GM23338 (cell line): ENCODE data around the gene ZNF385B. TPM values are rescaled to one million over a fixed set of nuclear protein-coding genes. Genes with fewer than 3 reads are reported as not detected.

ENCODE experiments used
- ATAC-seq: fragments of 200-7000 bp; cut with Tn5 transposase; 3 replicates; pipeline ENCODE4 v1.9.1; 2020
- DNase-seq: peaks from one replicate; pipeline ENCODE4 v3.0.0-alpha.2; 2015; ENCODE audit warnings: low spot score
- H2AFZ ChIP-seq: fragments of 200-600 bp; sonication (generic); 2 replicates; pipeline ENCODE4 v1.8.0; 2016; ENCODE audit warnings: antibody characterized with exemption, mild to moderate bottlenecking, moderate library complexity
- H3F3A ChIP-seq: fragments of 200-600 bp; sonication (generic); replicated peaks from 2 replicates; pipeline ENCODE4 v1.8.0; 2017; ENCODE audit warnings: antibody characterized with exemption, mixed run types, low read depth
- H3K27ac ChIP-seq: fragments of 200-600 bp; sonication (generic); 2 replicates; pipeline ENCODE4 v1.6.1; 2016; ENCODE audit warnings: low read depth
- H3K27me3 ChIP-seq: fragments of 200-600 bp; sonication (generic); 2 replicates; pipeline ENCODE4 v1.8.0; 2016; ENCODE audit warnings: mild to moderate bottlenecking, mixed run types, moderate library complexity; ENCODE audit not compliant: insufficient read depth
- H3K36me3 ChIP-seq: fragments of 200-600 bp; sonication (generic); 2 replicates; pipeline ENCODE4 v1.8.0; 2016; ENCODE audit warnings: mild to moderate bottlenecking; ENCODE audit not compliant: insufficient read depth
- H3K4me1 ChIP-seq: fragments of 200-600 bp; sonication (generic); 2 replicates; pipeline ENCODE4 v1.8.0; 2016; ENCODE audit warnings: mild to moderate bottlenecking, moderate library complexity; ENCODE audit not compliant: insufficient read depth
- H3K4me2 ChIP-seq: fragments of 200-600 bp; sonication (generic); 2 replicates; pipeline ENCODE4 v1.7.1; 2017; ENCODE audit warnings: mixed run types
- H3K4me3 ChIP-seq: fragments of 200-600 bp; sonication (generic); 2 replicates; pipeline ENCODE4 v1.6.1; 2016; ENCODE audit warnings: mixed run types
- H3K79me2 ChIP-seq: fragments of 200-600 bp; sonication (generic); replicated peaks from 2 replicates; pipeline ENCODE4 v1.8.0; 2017; ENCODE audit warnings: mild to moderate bottlenecking; ENCODE audit not compliant: insufficient read depth
- H3K9me2 ChIP-seq: fragments of 200-600 bp; sonication (generic); 2 replicates; pipeline ENCODE4 v1.8.0; 2017; ENCODE audit not compliant: insufficient read depth
- H4K20me1 ChIP-seq: fragments of 200-600 bp; sonication (generic); replicated peaks from 2 replicates; pipeline ENCODE4 v1.8.0; 2017; ENCODE audit warnings: mild to moderate bottlenecking; ENCODE audit not compliant: insufficient read depth
- H3K27ac Mint-ChIP-seq: 2 replicates; pipeline ENCODE4 v1.8.0; 2020; ENCODE audit warnings: inconsistent platforms, mild to moderate bottlenecking, moderate library complexity, mixed read lengths
- H3K27me3 Mint-ChIP-seq: 3 replicates; pipeline ENCODE4 v1.8.0; 2022; ENCODE audit warnings: low read depth, mild to moderate bottlenecking, moderate library complexity, mixed read lengths, inconsistent platforms; ENCODE audit not compliant: insufficient read depth, poor library complexity
- H3K36me3 Mint-ChIP-seq: 3 replicates; pipeline ENCODE4 v1.8.0; 2021; ENCODE audit warnings: low read depth, mild to moderate bottlenecking, inconsistent platforms, moderate library complexity, mixed read lengths
- H3K4me1 Mint-ChIP-seq: 3 replicates; pipeline ENCODE4 v1.8.0; 2020; ENCODE audit warnings: mild to moderate bottlenecking, inconsistent platforms, mixed read lengths
- H3K4me3 Mint-ChIP-seq: 3 replicates; pipeline ENCODE4 v1.8.0; 2021; ENCODE audit warnings: moderate library complexity, mild to moderate bottlenecking, inconsistent platforms, mixed read lengths
- H3K9me3 Mint-ChIP-seq: 3 replicates; pipeline ENCODE4 v1.8.0; 2020; ENCODE audit warnings: moderate library complexity, mild to moderate bottlenecking, inconsistent platforms, mixed read lengths
- CREB1 ChIP-seq: fragments of 250-450 bp; sonication (Bioruptor Pico); IDR thresholded peaks from 2 replicates; pipeline ENCODE4 v1.5.0; 2020; ENCODE audit warnings: low read depth, mild to moderate bottlenecking, moderate library complexity
- EZH2 ChIP-seq: fragments of 200-600 bp; sonication (generic); IDR thresholded peaks from one replicate; pipeline ENCODE4 v1.8.0; 2017; ENCODE audit warnings: antibody characterized with exemption, mild to moderate bottlenecking, low read depth; ENCODE audit not compliant: unreplicated experiment
- EZH2phosphoT487 ChIP-seq: fragments of 200-600 bp; sonication (generic); IDR thresholded peaks from one replicate; pipeline ENCODE4 v1.8.1; 2018; ENCODE audit warnings: antibody characterized with exemption; ENCODE audit not compliant: unreplicated experiment
- JUNB ChIP-seq: IDR thresholded peaks from one replicate; pipeline ENCODE4 v1.6.1; 2016; ENCODE audit warnings: antibody characterized with exemption; ENCODE audit not compliant: unreplicated experiment
- NANOG ChIP-seq: IDR thresholded peaks from 2 replicates; pipeline ENCODE4 v1.6.1; 2016; ENCODE audit warnings: antibody characterized with exemption, borderline replicate concordance
- POLR2AphosphoS5 ChIP-seq: IDR thresholded peaks from 2 replicates; pipeline ENCODE4 v1.6.1; 2016; ENCODE audit warnings: antibody characterized with exemption, low read depth
- STAT1 ChIP-seq: IDR thresholded peaks from one replicate; pipeline ENCODE4 v1.6.1; 2016; ENCODE audit warnings: antibody characterized with exemption; ENCODE audit not compliant: unreplicated experiment
- ZNF114 ChIP-seq: fragments of 250-450 bp; sonication (Bioruptor Pico); IDR thresholded peaks from 2 replicates; pipeline ENCODE4 v1.5.0; 2020; ENCODE audit warnings: mild to moderate bottlenecking, moderate library complexity
- ZNF331 ChIP-seq: fragments of 250-450 bp; sonication (Bioruptor Pico); IDR thresholded peaks from 2 replicates; pipeline ENCODE4 v1.5.0; 2020; ENCODE audit warnings: low read depth, mild to moderate bottlenecking, moderate library complexity
- polyA plus RNA-seq: library from polyadenylated mRNA; unstranded; fragments of >200 nt; fragmentation: Nextera tagmentation; extraction: Ambion mirVana; gene quantifications from 2 replicates; pipeline ENCODE4 v1.2.1, GENCODE V29; 2016
- total RNA-seq: library from RNA; depleted of rRNA; stranded (reverse); fragments of >200 nt; shearing (Covaris generic); gene quantifications from 2 replicates; pipeline ENCODE4 v1.2.3, GENCODE V29; 2014
- TF ChIP-seq, protein P1 (sequence below): IDR thresholded peaks from 2 replicates; pipeline ENCODE4 v1.6.1; 2016; ENCODE audit warnings: antibody characterized with exemption
- TF ChIP-seq, protein P2 (sequence below): IDR thresholded peaks from one replicate; pipeline ENCODE4 v1.6.1; 2018; ENCODE audit warnings: antibody characterized with exemption; ENCODE audit not compliant: unreplicated experiment
- TF ChIP-seq, protein P3 (sequence below): fragments of 250-450 bp; sonication (Bioruptor Pico); IDR thresholded peaks from 2 replicates; pipeline ENCODE4 v1.5.0; 2020; ENCODE audit warnings: mild to moderate bottlenecking, moderate library complexity
- TF ChIP-seq, protein P4 (sequence below), 2 experiments: fragments of 200-600 bp in 1 of 2; sonication (generic) in 1 of 2; conservative IDR thresholded peaks; 2 replicates each; pipeline versions ENCODE4 v1.5.1 to v1.6.1; 2016 to 2017; ENCODE audit warnings: antibody characterized with exemption in 2 of 2, low read depth in 2 of 2, mild to moderate bottlenecking in 2 of 2, moderate library complexity in 1 of 2

Gene ZNF385B
- total and polyA plus RNA-seq, 2 experiments from 2014 or later, result 1.5 to 4.6 TPM

DNA sequence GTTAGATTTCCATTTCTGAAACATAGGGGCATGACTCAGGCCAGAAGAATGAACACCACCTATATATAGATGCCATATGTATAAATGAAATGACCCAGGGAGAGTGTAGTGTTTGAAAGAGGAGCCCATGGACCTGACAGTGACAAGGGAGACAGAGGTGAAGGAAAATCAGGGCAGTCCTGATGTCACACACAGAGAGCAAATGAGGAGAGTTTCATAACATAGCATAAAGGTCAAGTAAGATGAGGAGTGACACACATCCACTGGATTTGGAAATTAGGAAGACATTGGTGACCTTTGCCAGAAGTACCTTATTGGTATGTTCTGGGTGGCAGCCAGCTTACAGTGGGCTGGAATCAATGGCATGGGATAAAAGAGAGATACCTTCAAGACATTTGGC lies 276.7 kb downstream of the ZNF385B start:
- H4K20me1 ChIP-seq, result no peaks in the 10 kb centered on the region
- Mint-ChIP-seq H3K4me1 (peaks cover 7% of the 10 kb centered on the region), H3K27ac (no peak overlapping the region), H3K9me3 (no peaks in the 10 kb centered on the region), H3K27me3 (peaks cover 5% of the 10 kb centered on the region), H3K4me3 (no peak overlapping the region), H3K36me3 (no peaks in the 10 kb centered on the region)
- no peaks in the 10 kb centered on the region for H3K27me3 ChIP-seq
- H3K36me3 ChIP-seq, result no peaks in the 10 kb centered on the region
- no peak overlapping the region for H3K27ac ChIP-seq
- H3K9me2 ChIP-seq, result no peaks in the 10 kb centered on the region
- no peak overlapping the region for H3K4me3 ChIP-seq
- TF ChIP-seq JUNB (no peak), EZH2phosphoT487 (no peak), STAT1 (no peak), ZNF114 (CRISPR knock-in tag) (no peak), CREB1 (CRISPR knock-in tag) (no peak), EZH2 (no peak), NANOG (no peak), ZNF331 (CRISPR knock-in tag) (no peak), POLR2AphosphoS5 (no peak)
- TF ChIP-seq, protein P1, sequence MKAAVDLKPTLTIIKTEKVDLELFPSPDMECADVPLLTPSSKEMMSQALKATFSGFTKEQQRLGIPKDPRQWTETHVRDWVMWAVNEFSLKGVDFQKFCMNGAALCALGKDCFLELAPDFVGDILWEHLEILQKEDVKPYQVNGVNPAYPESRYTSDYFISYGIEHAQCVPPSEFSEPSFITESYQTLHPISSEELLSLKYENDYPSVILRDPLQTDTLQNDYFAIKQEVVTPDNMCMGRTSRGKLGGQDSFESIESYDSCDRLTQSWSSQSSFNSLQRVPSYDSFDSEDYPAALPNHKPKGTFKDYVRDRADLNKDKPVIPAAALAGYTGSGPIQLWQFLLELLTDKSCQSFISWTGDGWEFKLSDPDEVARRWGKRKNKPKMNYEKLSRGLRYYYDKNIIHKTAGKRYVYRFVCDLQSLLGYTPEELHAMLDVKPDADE, result no peak
- TF ChIP-seq, protein P2, sequence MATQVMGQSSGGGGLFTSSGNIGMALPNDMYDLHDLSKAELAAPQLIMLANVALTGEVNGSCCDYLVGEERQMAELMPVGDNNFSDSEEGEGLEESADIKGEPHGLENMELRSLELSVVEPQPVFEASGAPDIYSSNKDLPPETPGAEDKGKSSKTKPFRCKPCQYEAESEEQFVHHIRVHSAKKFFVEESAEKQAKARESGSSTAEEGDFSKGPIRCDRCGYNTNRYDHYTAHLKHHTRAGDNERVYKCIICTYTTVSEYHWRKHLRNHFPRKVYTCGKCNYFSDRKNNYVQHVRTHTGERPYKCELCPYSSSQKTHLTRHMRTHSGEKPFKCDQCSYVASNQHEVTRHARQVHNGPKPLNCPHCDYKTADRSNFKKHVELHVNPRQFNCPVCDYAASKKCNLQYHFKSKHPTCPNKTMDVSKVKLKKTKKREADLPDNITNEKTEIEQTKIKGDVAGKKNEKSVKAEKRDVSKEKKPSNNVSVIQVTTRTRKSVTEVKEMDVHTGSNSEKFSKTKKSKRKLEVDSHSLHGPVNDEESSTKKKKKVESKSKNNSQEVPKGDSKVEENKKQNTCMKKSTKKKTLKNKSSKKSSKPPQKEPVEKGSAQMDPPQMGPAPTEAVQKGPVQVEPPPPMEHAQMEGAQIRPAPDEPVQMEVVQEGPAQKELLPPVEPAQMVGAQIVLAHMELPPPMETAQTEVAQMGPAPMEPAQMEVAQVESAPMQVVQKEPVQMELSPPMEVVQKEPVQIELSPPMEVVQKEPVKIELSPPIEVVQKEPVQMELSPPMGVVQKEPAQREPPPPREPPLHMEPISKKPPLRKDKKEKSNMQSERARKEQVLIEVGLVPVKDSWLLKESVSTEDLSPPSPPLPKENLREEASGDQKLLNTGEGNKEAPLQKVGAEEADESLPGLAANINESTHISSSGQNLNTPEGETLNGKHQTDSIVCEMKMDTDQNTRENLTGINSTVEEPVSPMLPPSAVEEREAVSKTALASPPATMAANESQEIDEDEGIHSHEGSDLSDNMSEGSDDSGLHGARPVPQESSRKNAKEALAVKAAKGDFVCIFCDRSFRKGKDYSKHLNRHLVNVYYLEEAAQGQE, result no peak
- TF ChIP-seq, protein P3, sequence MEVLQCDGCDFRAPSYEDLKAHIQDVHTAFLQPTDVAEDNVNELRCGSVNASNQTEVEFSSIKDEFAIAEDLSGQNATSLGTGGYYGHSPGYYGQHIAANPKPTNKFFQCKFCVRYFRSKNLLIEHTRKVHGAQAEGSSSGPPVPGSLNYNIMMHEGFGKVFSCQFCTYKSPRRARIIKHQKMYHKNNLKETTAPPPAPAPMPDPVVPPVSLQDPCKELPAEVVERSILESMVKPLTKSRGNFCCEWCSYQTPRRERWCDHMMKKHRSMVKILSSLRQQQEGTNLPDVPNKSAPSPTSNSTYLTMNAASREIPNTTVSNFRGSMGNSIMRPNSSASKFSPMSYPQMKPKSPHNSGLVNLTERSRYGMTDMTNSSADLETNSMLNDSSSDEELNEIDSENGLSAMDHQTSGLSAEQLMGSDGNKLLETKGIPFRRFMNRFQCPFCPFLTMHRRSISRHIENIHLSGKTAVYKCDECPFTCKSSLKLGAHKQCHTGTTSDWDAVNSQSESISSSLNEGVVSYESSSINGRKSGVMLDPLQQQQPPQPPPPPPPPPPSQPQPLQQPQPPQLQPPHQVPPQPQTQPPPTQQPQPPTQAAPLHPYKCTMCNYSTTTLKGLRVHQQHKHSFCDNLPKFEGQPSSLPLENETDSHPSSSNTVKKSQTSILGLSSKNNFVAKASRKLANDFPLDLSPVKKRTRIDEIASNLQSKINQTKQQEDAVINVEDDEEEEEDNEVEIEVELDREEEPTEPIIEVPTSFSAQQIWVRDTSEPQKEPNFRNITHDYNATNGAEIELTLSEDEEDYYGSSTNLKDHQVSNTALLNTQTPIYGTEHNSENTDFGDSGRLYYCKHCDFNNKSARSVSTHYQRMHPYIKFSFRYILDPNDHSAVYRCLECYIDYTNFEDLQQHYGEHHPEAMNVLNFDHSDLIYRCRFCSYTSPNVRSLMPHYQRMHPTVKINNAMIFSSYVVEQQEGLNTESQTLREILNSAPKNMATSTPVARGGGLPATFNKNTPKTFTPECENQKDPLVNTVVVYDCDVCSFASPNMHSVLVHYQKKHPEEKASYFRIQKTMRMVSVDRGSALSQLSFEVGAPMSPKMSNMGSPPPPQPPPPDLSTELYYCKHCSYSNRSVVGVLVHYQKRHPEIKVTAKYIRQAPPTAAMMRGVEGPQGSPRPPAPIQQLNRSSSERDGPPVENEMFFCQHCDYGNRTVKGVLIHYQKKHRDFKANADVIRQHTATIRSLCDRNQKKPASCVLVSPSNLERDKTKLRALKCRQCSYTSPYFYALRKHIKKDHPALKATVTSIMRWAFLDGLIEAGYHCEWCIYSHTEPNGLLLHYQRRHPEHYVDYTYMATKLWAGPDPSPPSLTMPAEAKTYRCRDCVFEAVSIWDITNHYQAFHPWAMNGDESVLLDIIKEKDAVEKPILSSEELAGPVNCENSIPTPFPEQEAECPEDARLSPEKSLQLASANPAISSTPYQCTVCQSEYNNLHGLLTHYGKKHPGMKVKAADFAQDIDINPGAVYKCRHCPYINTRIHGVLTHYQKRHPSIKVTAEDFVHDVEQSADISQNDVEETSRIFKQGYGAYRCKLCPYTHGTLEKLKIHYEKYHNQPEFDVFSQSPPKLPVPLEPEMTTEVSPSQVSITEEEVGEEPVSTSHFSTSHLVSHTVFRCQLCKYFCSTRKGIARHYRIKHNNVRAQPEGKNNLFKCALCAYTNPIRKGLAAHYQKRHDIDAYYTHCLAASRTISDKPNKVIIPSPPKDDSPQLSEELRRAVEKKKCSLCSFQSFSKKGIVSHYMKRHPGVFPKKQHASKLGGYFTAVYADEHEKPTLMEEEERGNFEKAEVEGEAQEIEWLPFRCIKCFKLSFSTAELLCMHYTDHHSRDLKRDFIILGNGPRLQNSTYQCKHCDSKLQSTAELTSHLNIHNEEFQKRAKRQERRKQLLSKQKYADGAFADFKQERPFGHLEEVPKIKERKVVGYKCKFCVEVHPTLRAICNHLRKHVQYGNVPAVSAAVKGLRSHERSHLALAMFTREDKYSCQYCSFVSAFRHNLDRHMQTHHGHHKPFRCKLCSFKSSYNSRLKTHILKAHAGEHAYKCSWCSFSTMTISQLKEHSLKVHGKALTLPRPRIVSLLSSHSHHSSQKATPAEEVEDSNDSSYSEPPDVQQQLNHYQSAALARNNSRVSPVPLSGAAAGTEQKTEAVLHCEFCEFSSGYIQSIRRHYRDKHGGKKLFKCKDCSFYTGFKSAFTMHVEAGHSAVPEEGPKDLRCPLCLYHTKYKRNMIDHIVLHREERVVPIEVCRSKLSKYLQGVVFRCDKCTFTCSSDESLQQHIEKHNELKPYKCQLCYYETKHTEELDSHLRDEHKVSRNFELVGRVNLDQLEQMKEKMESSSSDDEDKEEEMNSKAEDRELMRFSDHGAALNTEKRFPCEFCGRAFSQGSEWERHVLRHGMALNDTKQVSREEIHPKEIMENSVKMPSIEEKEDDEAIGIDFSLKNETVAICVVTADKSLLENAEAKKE (CRISPR knock-in tag), result no peak
- TF ChIP-seq, protein P4, sequence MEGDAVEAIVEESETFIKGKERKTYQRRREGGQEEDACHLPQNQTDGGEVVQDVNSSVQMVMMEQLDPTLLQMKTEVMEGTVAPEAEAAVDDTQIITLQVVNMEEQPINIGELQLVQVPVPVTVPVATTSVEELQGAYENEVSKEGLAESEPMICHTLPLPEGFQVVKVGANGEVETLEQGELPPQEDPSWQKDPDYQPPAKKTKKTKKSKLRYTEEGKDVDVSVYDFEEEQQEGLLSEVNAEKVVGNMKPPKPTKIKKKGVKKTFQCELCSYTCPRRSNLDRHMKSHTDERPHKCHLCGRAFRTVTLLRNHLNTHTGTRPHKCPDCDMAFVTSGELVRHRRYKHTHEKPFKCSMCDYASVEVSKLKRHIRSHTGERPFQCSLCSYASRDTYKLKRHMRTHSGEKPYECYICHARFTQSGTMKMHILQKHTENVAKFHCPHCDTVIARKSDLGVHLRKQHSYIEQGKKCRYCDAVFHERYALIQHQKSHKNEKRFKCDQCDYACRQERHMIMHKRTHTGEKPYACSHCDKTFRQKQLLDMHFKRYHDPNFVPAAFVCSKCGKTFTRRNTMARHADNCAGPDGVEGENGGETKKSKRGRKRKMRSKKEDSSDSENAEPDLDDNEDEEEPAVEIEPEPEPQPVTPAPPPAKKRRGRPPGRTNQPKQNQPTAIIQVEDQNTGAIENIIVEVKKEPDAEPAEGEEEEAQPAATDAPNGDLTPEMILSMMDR (conservative IDR thresholded peaks at IDR 0.05; ENCODE audit: low read depth in 2 of 2), result no peak
- no peaks in the 10 kb centered on the region for H3K79me2 ChIP-seq
- ATAC-seq (no peak), DNase-seq (no peak)
- H3F3A ChIP-seq, result no peaks in the 10 kb centered on the region
- no peak overlapping the region for H2AFZ ChIP-seq
- H3K4me1 ChIP-seq, result 0 out of 2 replicates have a peak, but pooled peaks cover 3% of the 10 kb centered on the region
- no peak overlapping the region for H3K4me2 ChIP-seq
